Activated CD8-positive, alpha-beta memory T cell treated with anti-CD3 and anti-CD28 coated beads, Interleukin-2, amount 10 ng/mL, durations not matched to agents 7 days and 5 days (primary cell): Measurements from ENCODE around the gene NES. TPM values are rescaled to one million over a fixed set of nuclear protein-coding genes. Genes with fewer than 3 reads are reported as not detected.

ENCODE experiments used
- ATAC-seq: fragments of 150-1000 bp; cut with Tn5 transposase; one replicate; pipeline ENCODE4 v1.10.0; 2021; ENCODE audit warnings: moderate library complexity
- CTCF ChIA-PET: fragments of 350-600 bp; sonication (Branson Sonifier 250); formaldehyde crosslinking; loops from one replicate; lab custom pipeline; 2021; ENCODE audit warnings: antibody characterized with exemption; lab: Charles Lee
- DNase-seq: peaks from one replicate; pipeline ENCODE4 v3.0.0-alpha.2; 2020
- H3K27ac Mint-ChIP-seq: one replicate; pipeline ENCODE4 v1.8.0; 2021; ENCODE audit warnings: mild to moderate bottlenecking, mixed read lengths
- H3K27me3 Mint-ChIP-seq: one replicate; pipeline ENCODE4 v1.8.0; 2021; ENCODE audit warnings: mixed read lengths
- H3K36me3 Mint-ChIP-seq: one replicate; pipeline ENCODE4 v1.8.0; 2021; ENCODE audit warnings: mild to moderate bottlenecking, mixed read lengths
- H3K4me1 Mint-ChIP-seq: one replicate; pipeline ENCODE4 v1.8.0; 2021; ENCODE audit warnings: mixed read lengths
- H3K4me3 Mint-ChIP-seq: one replicate; pipeline ENCODE4 v1.8.0; 2021; ENCODE audit warnings: mild to moderate bottlenecking, moderate library complexity, mixed read lengths
- H3K9me3 Mint-ChIP-seq: one replicate; pipeline ENCODE4 v1.8.0; 2022; ENCODE audit warnings: low read depth, mixed read lengths
- total RNA-seq, 2 experiments: library from RNA; stranded (reverse); gene quantifications; one replicate each; pipeline ENCODE4 v1.2.3, GENCODE V29; 2021

NES gene
- not detected for total RNA-seq

- no peak within 1 kb of the TSS for H3K27ac Mint-ChIP-seq
- CTCF ChIA-PET: interaction anchor here (0.8 to 14.8 kb wide), 12 partner anchors 12 to 125 kb away, joined by 3 to 185 read pairs (median 7); partner anchors contain the start of genes BCAN and CRABP2
- no peak for DNase-seq
- no peaks in the 10 kb centered on the region for H3K36me3 Mint-ChIP-seq
- H3K9me3 Mint-ChIP-seq: no peaks in the 10 kb centered on the region
- peaks cover 7% of the 10 kb centered on the region for H3K4me1 Mint-ChIP-seq
- H3K27me3 Mint-ChIP-seq: peaks cover 93% of the 10 kb centered on the region
- H3K4me3 Mint-ChIP-seq: no peak within 1 kb of the TSS
- ATAC-seq: no peak
These were observed at the start of gene NES for GRCh38 chr1:156676820-156677615. Gene NES (minus strand): TSS chr1:156677407. CDS start chr1:156677264, 143 bp downstream.

GRCh38 chr1:156726549-156727226, 49.5 kb upstream of the NES start:
- H3K27ac Mint-ChIP-seq: no peak overlapping the region
- DNase-seq (peak; percentile 78), ATAC-seq (no peak)
- H3K36me3 Mint-ChIP-seq: peaks cover 24% of the 10 kb centered on the region
- CTCF ChIA-PET: interaction anchor here (0.8 to 8.0 kb wide), 69 partner anchors 10 to 341 kb away, joined by 3 to 217 read pairs (median 8); partner anchors contain the start of genes BCAN, CRABP2, HDGF and INSRR
- H3K4me1 Mint-ChIP-seq: peaks cover 44% of the 10 kb centered on the region
- H3K4me3 Mint-ChIP-seq: no peak overlapping the region
- H3K9me3 Mint-ChIP-seq: no peaks in the 10 kb centered on the region
- no peaks in the 10 kb centered on the region for H3K27me3 Mint-ChIP-seq

GRCh38 chr1:156725683-156726280, 48.6 kb upstream of the NES start:
- Mint-ChIP-seq H3K36me3 (peaks cover 29% of the 10 kb centered on the region), H3K4me3 (no peak overlapping the region), H3K9me3 (no peaks in the 10 kb centered on the region), H3K27me3 (no peaks in the 10 kb centered on the region), H3K27ac (no peak overlapping the region), H3K4me1 (peaks cover 47% of the 10 kb centered on the region)
- peak; percentile 37 for ATAC-seq
- CTCF ChIA-PET: interaction anchor here (0.6 to 8.0 kb wide), 82 partner anchors 8 to 1236 kb away, joined by 3 to 217 read pairs (median 7); partner anchors contain the start of genes BCAN, CRABP2, HDGF and INSRR
- peak; percentile 88 for DNase-seq

- Mint-ChIP-seq H3K4me1 (peaks cover 38% of the 10 kb centered on the region), H3K4me3 (no peak overlapping the region), H3K9me3 (no peaks in the 10 kb centered on the region), H3K27ac (peak overlapping the region; percentile 72), H3K36me3 (peaks cover 38% of the 10 kb centered on the region), H3K27me3 (no peaks in the 10 kb centered on the region)
- DNase-seq (no peak), ATAC-seq (no peak)
- CTCF ChIA-PET: interaction anchor here (0.6 to 5.3 kb wide), 11 partner anchors 10 to 169 kb away, joined by 3 to 49 read pairs (median 3); partner anchors contain the start of genes CRABP2 and MRPL24
These were observed 44.3 kb upstream of the NES start for GRCh38 chr1:156721535-156721934.

- Mint-ChIP-seq H3K9me3 (no peaks in the 10 kb centered on the region), H3K36me3 (peaks cover 38% of the 10 kb centered on the region), H3K27ac (peak overlapping the region; percentile 72), H3K4me3 (no peak overlapping the region), H3K4me1 (peaks cover 38% of the 10 kb centered on the region), H3K27me3 (no peaks in the 10 kb centered on the region)
- ATAC-seq: no peak
- CTCF ChIA-PET: interaction anchor here (0.7 to 5.3 kb wide), 12 partner anchors 10 to 139 kb away, joined by 3 to 49 read pairs (median 4); partner anchors contain the start of genes CRABP2 and MRPL24
- no peak for DNase-seq
These were observed 43.9 kb upstream of the NES start for GRCh38 chr1:156721131-156721530.

GRCh38 chr1:156717351-156717750, 40.1 kb upstream of the NES start:
- no peaks in the 10 kb centered on the region for H3K27me3 Mint-ChIP-seq
- H3K27ac Mint-ChIP-seq: no peak overlapping the region
- H3K9me3 Mint-ChIP-seq: no peaks in the 10 kb centered on the region
- no peak for DNase-seq
- peaks cover 20% of the 10 kb centered on the region for H3K36me3 Mint-ChIP-seq
- no peak for ATAC-seq
- H3K4me3 Mint-ChIP-seq: no peak overlapping the region
- H3K4me1 Mint-ChIP-seq: peaks cover 15% of the 10 kb centered on the region
- CTCF ChIA-PET: interaction anchor here (1.0 to 8.2 kb wide), 4 partner anchors 9 to 58 kb away, joined by 3 to 77 read pairs (median 17); partner anchors contain the start of gene CRABP2

GRCh38 chr1:156714830-156715229, 37.6 kb upstream of the NES start:
- Mint-ChIP-seq H3K27me3 (no peaks in the 10 kb centered on the region), H3K36me3 (peaks cover 9% of the 10 kb centered on the region), H3K9me3 (no peaks in the 10 kb centered on the region), H3K27ac (no peak overlapping the region), H3K4me1 (peaks cover 2% of the 10 kb centered on the region), H3K4me3 (no peak overlapping the region)
- no peak for DNase-seq
- no peak for ATAC-seq
- CTCF ChIA-PET: interaction anchor here (0.8 to 8.2 kb wide), 7 partner anchors 8 to 178 kb away, joined by 3 to 77 read pairs (median 10); partner anchors contain the start of gene CRABP2

GRCh38 chr1:156712626-156713025, 35.4 kb upstream of the NES start:
- DNase-seq (no peak), ATAC-seq (no peak)
- Mint-ChIP-seq H3K27ac (no peak overlapping the region), H3K4me3 (no peak overlapping the region), H3K4me1 (peaks cover 2% of the 10 kb centered on the region), H3K9me3 (no peaks in the 10 kb centered on the region), H3K27me3 (no peaks in the 10 kb centered on the region), H3K36me3 (peaks cover 8% of the 10 kb centered on the region)
- CTCF ChIA-PET: interaction anchor here (0.6 to 8.2 kb wide), 7 partner anchors 12 to 85 kb away, joined by 3 to 77 read pairs (median 3); no protein-coding TSS in a partner anchor

GRCh38 chr1:156711011-156711817, 34.0 kb upstream of the NES start:
- H3K36me3 Mint-ChIP-seq: peaks cover 3% of the 10 kb centered on the region
- no peak overlapping the region for H3K4me3 Mint-ChIP-seq

GRCh38 chr1:156709757-156710489, 32.7 kb upstream of the NES start:
- H3K9me3 Mint-ChIP-seq: no peaks in the 10 kb centered on the region
- no peak overlapping the region for H3K4me3 Mint-ChIP-seq
- no peaks in the 10 kb centered on the region for H3K36me3 Mint-ChIP-seq
- CTCF ChIA-PET: interaction anchor here (0.9 to 12.5 kb wide), 3 partner anchors 16 to 25 kb away, joined by 3 to 286 read pairs (median 77); no protein-coding TSS in a partner anchor
- peaks cover 20% of the 10 kb centered on the region for H3K27me3 Mint-ChIP-seq
- peaks cover 19% of the 10 kb centered on the region for H3K4me1 Mint-ChIP-seq
- no peak overlapping the region for H3K27ac Mint-ChIP-seq
- DNase-seq (no peak), ATAC-seq (no peak)

More at GRCh38 chr1:156711011-156711817, 34.0 kb upstream of the NES start:
- Mint-ChIP-seq H3K9me3 (no peaks in the 10 kb centered on the region), H3K27me3 (peaks cover 8% of the 10 kb centered on the region), H3K4me1 (peaks cover 10% of the 10 kb centered on the region), H3K27ac (no peak overlapping the region)
- no peak for DNase-seq
- CTCF ChIA-PET: interaction anchor here (0.7 to 8.2 kb wide), 9 partner anchors 9 to 87 kb away, joined by 3 to 77 read pairs (median 3); no protein-coding TSS in a partner anchor
- ATAC-seq: no peak

GRCh38 chr1:156709031-156709430, 31.8 kb upstream of the NES start:
- H3K27ac Mint-ChIP-seq: no peak overlapping the region
- no peak for DNase-seq
- no peak overlapping the region for H3K4me3 Mint-ChIP-seq

More at GRCh38 chr1:156709031-156709430, 31.8 kb upstream of the NES start:
- ATAC-seq: no peak
- Mint-ChIP-seq H3K4me1 (peaks cover 20% of the 10 kb centered on the region), H3K27me3 (peaks cover 29% of the 10 kb centered on the region), H3K36me3 (no peaks in the 10 kb centered on the region), H3K9me3 (no peaks in the 10 kb centered on the region)
- CTCF ChIA-PET: interaction anchor here (0.8 to 12.5 kb wide), 4 partner anchors 17 to 49 kb away, joined by 3 to 286 read pairs (median 37); no protein-coding TSS in a partner anchor
